Caco-2 (cell line): ENCODE measurements around the gene IRF1. TPM values are rescaled to one million over a fixed set of nuclear protein-coding genes. Genes with fewer than 3 reads are reported as not detected.

Experiments
- BruUV-seq: library from RNA; stranded (reverse); fragments of 400-500 nt; replicated peaks from 2 replicates; lab custom pipeline; 2021; lab: Mats Ljungman, UMichigan
- CTCF ChIA-PET: fragments of 300-600 bp; sonication (Branson Sonifier 250); formaldehyde crosslinking; loops from one replicate; lab custom pipeline; 2022; ENCODE audit warnings: antibody characterized with exemption; lab: Charles Lee
- POLR2A ChIA-PET: fragments of 300-600 bp; sonication (Branson Sonifier 250); formaldehyde crosslinking; loops from one replicate; lab custom pipeline; 2022; ENCODE audit warnings: antibody characterized with exemption; lab: Charles Lee
- DNase-seq, 2 experiments: peaks; one replicate each; pipeline versions ENCODE4 v3.0.0 to v3.0.0-alpha.2; 2020 to 2022
- H3K27me3 ChIP-seq: replicated peaks from 2 replicates; pipeline ENCODE4 v1.6.0; 2011; ENCODE audit warnings: low read length; ENCODE audit not compliant: control insufficient read depth, insufficient read depth
- H3K36me3 ChIP-seq: 2 replicates; pipeline ENCODE4 v1.5.1; 2011; ENCODE audit warnings: low read length; ENCODE audit not compliant: control insufficient read depth, insufficient read depth
- H3K4me1 ChIP-seq: fragments of 250-450 bp; sonication (Bioruptor Pico); 2 replicates; pipeline ENCODE4 v1.5.1; 2020; ENCODE audit warnings: mild to moderate bottlenecking
- H3K4me3 ChIP-seq: 2 replicates; pipeline ENCODE4 v1.5.1; 2011; ENCODE audit warnings: low read depth, mild to moderate bottlenecking, control low read depth, low read length
- H3K9me3 ChIP-seq: fragments of 250-450 bp; sonication (Bioruptor Pico); 2 replicates; pipeline ENCODE4 v1.5.1; 2020; ENCODE audit warnings: mild to moderate bottlenecking, moderate library complexity
- H3K27ac Mint-ChIP-seq: one replicate; pipeline ENCODE4 v1.8.0; 2022; ENCODE audit warnings: mixed read lengths; ENCODE audit not compliant: unreplicated experiment
- H3K27me3 Mint-ChIP-seq: one replicate; pipeline ENCODE4 v1.8.0; 2022; ENCODE audit warnings: mixed read lengths; ENCODE audit not compliant: insufficient read depth, unreplicated experiment
- H3K36me3 Mint-ChIP-seq: one replicate; pipeline ENCODE4 v1.8.0; 2022; ENCODE audit warnings: mild to moderate bottlenecking, mixed read lengths; ENCODE audit not compliant: insufficient read depth, unreplicated experiment
- H3K4me1 Mint-ChIP-seq: one replicate; pipeline ENCODE4 v1.8.0; 2022; ENCODE audit warnings: low read depth, mixed read lengths; ENCODE audit not compliant: unreplicated experiment
- H3K4me3 Mint-ChIP-seq: one replicate; pipeline ENCODE4 v1.8.0; 2022; ENCODE audit warnings: mild to moderate bottlenecking, moderate library complexity, mixed read lengths; ENCODE audit not compliant: unreplicated experiment
- H3K9me3 Mint-ChIP-seq: one replicate; pipeline ENCODE4 v1.8.0; 2022; ENCODE audit warnings: mixed read lengths; ENCODE audit not compliant: unreplicated experiment
- intact Hi-C: fragments of 100-400 bp; cut with micrococcal nuclease; formaldehyde crosslinking; loops from one replicate; pipeline ENCODE4 v1.10.0; 2022; ENCODE audit not compliant: unreplicated experiment
- total RNA-seq: library from RNA; stranded (reverse); gene quantifications from 2 replicates; pipeline ENCODE4 v1.2.3, GENCODE V29; 2022
- TF ChIP-seq, protein P1 (sequence below), 2 experiments: fragments of 200-600 bp in 1 of 2; IDR thresholded peaks; 1 replicate in 1 of 2; 2 replicates in 1 of 2; pipeline versions ENCODE4 v1.5.1 to v1.8.0; 2011 to 2022; ENCODE audit warnings: antibody characterized with exemption in 1 of 2, control low read depth in 1 of 2, inconsistent platforms in 1 of 2, low read depth in 1 of 2, low read length in 1 of 2, mild to moderate bottlenecking in 1 of 2, moderate library complexity in 1 of 2; ENCODE audit not compliant: insufficient read depth in 1 of 2, severe bottlenecking in 1 of 2, unreplicated experiment in 1 of 2

IRF1 gene
- total RNA-seq, 1 experiment from 2014 or later = 16.8 TPM

DNA sequence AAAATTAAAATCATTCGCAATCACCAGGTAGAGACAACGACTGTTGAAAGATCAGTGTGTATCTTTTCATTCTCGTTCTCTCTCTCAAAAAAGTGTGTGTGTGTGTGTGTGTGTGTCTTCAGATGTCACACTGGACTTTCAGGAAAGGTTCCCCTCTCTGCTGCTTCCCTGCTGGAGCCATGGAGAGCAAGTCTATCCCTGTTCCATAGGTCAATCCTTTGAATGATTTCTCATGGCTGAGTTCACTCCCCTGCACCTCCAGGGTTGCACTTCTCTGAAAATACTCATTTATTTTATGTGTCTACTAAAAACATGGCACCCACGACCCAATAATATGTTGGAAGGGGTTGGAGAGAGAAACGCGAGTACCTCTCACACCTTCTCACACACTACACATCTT lies 28.2 kb downstream of the IRF1 start:
- Mint-ChIP-seq H3K36me3 (no peaks in the 10 kb centered on the region), H3K27me3 (no peaks in the 10 kb centered on the region), H3K4me3 (no peak overlapping the region), H3K27ac (no peak overlapping the region), H3K4me1 (peaks cover 8% of the 10 kb centered on the region), H3K9me3 (no peaks in the 10 kb centered on the region)
- H3K4me1 ChIP-seq = peaks cover 24% of the 10 kb centered on the region
- BruUV-seq = no TSS peak
- ChIA-PET POLR2A (no interaction called here), CTCF (no interaction called here)
- H3K27me3 ChIP-seq = no peaks in the 10 kb centered on the region
- no peak for DNase-seq
- TF ChIP-seq, protein P1, sequence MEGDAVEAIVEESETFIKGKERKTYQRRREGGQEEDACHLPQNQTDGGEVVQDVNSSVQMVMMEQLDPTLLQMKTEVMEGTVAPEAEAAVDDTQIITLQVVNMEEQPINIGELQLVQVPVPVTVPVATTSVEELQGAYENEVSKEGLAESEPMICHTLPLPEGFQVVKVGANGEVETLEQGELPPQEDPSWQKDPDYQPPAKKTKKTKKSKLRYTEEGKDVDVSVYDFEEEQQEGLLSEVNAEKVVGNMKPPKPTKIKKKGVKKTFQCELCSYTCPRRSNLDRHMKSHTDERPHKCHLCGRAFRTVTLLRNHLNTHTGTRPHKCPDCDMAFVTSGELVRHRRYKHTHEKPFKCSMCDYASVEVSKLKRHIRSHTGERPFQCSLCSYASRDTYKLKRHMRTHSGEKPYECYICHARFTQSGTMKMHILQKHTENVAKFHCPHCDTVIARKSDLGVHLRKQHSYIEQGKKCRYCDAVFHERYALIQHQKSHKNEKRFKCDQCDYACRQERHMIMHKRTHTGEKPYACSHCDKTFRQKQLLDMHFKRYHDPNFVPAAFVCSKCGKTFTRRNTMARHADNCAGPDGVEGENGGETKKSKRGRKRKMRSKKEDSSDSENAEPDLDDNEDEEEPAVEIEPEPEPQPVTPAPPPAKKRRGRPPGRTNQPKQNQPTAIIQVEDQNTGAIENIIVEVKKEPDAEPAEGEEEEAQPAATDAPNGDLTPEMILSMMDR (IDR thresholded peaks at IDR 0.05; ENCODE audit: insufficient read depth in 1 of 2, low read depth in 1 of 2, low read length in 1 of 2, severe bottlenecking in 1 of 2, unreplicated experiment in 1 of 2) = no peak
- H3K9me3 ChIP-seq = no peaks in the 10 kb centered on the region
- H3K36me3 ChIP-seq = no peaks in the 10 kb centered on the region
- intact Hi-C loops = no loop called here
- H3K4me3 ChIP-seq = no peak overlapping the region

DNA sequence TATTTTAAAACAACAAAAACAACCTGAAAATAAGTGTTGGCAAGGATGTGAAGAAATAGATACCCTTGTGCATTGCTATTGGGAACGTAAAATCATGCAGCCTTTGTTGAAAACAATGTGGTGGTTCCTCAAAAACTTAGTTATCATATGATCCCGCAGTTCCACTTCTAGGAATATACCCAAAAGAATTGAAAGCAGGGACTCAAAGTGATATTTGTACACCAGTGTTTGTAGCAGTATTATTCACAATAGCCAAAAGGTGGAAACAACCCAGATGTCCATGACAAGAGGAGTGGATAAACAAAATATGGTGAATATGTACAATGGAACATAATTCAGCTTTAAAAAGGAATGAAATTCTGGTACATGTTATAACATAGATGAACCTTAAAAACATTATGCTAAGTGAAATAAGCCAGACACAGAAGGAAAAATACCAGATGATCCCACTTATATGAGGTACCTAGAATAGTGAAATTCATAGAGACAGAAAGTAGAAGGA lies 29.0 kb downstream of the IRF1 start:
- no peaks in the 10 kb centered on the region for H3K36me3 Mint-ChIP-seq
- no peak overlapping the region for H3K27ac Mint-ChIP-seq
- H3K27me3 ChIP-seq = no peaks in the 10 kb centered on the region
- DNase-seq = no peak
- no peak overlapping the region for H3K4me3 Mint-ChIP-seq
- peaks cover 8% of the 10 kb centered on the region for H3K4me1 Mint-ChIP-seq
- no TSS peak for BruUV-seq
- intact Hi-C loops = no loop called here
- H3K4me3 ChIP-seq = no peak overlapping the region
- ChIA-PET POLR2A (no interaction called here), CTCF (no interaction called here)
- no peaks in the 10 kb centered on the region for H3K27me3 Mint-ChIP-seq
- no peaks in the 10 kb centered on the region for H3K9me3 Mint-ChIP-seq
- TF ChIP-seq, protein P1 (IDR thresholded peaks at IDR 0.05; ENCODE audit: insufficient read depth in 1 of 2, low read depth in 1 of 2, low read length in 1 of 2, severe bottlenecking in 1 of 2, unreplicated experiment in 1 of 2) = no peak
- no peaks in the 10 kb centered on the region for H3K36me3 ChIP-seq
- H3K9me3 ChIP-seq = no peaks in the 10 kb centered on the region
- H3K4me1 ChIP-seq = peaks cover 24% of the 10 kb centered on the region

DNA sequence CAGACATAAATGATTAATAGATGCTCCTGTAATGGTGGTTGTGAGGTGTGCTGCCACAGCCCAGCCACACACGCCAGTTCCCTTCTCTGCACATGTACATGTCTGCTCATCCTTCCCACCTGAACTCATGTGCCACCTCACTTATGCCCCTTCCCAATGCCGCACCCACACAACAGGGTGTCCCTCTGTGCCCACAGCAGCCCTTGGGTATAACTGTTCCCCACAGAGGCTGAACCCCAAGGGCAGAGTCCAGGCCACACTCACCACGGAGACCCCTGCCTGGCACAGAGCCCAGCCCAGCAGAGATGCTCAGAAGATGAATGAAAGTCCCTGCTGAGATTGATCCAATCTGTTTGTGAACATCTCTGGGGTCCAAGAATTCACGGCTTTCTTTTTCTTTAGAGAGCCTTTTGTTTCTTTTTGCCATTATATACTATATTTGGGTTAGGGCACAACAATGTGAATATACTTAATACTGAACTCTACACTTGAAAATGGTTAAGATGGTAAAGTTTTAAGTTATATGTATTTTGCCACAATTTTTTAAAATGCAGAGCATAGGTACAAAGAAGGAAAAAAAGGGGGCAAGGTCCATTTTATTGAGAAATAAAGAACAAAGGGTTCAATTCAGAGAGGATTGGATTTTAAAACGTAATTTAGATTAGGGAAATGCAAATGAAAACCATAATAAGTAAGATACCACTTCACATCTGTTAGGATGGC lies 29.6 kb downstream of the IRF1 start:
- CTCF ChIA-PET = interaction anchor here (0.5 kb wide), 1 partner anchor 35 kb away, joined by 4 read pairs; no protein-coding TSS in a partner anchor
- intact Hi-C loops = no loop called here
- H3K9me3 ChIP-seq = no peaks in the 10 kb centered on the region
- Mint-ChIP-seq H3K36me3 (no peaks in the 10 kb centered on the region), H3K4me3 (no peak overlapping the region), H3K27ac (no peak overlapping the region), H3K9me3 (no peaks in the 10 kb centered on the region), H3K4me1 (peaks cover 8% of the 10 kb centered on the region), H3K27me3 (no peaks in the 10 kb centered on the region)
- BruUV-seq = no TSS peak
- H3K36me3 ChIP-seq = no peaks in the 10 kb centered on the region
- H3K4me1 ChIP-seq = peaks cover 24% of the 10 kb centered on the region
- DNase-seq = no peak
- H3K4me3 ChIP-seq = no peak overlapping the region
- H3K27me3 ChIP-seq = no peaks in the 10 kb centered on the region
- TF ChIP-seq, protein P1 (IDR thresholded peaks at IDR 0.05; ENCODE audit: insufficient read depth in 1 of 2, low read depth in 1 of 2, low read length in 1 of 2, severe bottlenecking in 1 of 2, unreplicated experiment in 1 of 2) = no peak
- POLR2A ChIA-PET = no interaction called here
